Inferior parietal cortex (tissue), 1 donor: ENCODE data around the gene ZSWIM3.
A peak's percentile ranks its signal among the peaks of the same experiment; 100 is the strongest.

ENCODE experiments used
- DNase-seq: peaks from one replicate; pipeline ENCODE4 v3.0.0-alpha.2; 2016; ENCODE audit errors: extremely low spot score

ZSWIM3 gene

GRCh38 chr20:45909336-45909808 is 52.0 kb downstream of the ZSWIM3 start:
- no peak for DNase-seq

DNA sequence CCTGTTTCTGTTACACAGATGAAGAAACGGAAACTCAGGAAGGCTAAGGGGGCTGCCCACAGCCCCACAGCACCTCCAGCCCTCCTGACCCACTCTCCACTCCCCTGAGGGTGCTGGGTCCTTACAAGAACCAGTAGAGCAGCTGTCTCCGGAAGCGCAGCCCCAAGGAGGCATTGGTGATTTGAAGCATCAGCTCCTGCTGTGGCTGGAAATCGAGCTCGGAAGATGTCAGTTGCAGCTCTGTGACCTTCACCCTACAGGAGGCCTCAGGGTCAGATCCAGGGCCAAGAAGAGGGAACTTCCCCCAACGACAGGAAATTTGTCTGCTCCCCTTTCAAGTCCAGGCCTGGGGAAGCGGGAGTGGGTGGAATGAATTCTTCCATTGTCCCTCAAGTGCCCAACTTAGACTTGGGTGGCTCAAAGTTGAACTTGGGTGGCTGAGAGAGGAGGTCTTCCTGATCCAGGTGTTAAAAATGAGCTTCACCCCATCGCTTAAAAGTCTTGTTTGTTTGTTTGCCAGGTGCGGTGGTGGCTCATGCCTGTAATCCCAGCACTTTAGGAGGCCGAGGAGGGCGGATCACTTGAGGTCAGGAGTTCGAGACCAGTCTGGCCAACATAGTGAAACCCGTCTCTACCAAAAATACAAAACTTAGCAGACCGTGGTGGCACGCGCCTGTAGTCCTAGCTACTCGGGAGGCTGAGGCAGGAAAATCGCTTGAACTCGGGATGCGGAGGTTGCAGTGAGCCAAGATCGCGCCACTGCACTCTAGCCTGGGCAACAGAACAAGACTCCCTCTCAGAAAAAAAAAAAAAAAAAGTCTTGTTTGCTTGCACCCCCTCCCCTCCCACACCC is 52.6 kb downstream of the ZSWIM3 start:
- DNase-seq: no peak

DNA sequence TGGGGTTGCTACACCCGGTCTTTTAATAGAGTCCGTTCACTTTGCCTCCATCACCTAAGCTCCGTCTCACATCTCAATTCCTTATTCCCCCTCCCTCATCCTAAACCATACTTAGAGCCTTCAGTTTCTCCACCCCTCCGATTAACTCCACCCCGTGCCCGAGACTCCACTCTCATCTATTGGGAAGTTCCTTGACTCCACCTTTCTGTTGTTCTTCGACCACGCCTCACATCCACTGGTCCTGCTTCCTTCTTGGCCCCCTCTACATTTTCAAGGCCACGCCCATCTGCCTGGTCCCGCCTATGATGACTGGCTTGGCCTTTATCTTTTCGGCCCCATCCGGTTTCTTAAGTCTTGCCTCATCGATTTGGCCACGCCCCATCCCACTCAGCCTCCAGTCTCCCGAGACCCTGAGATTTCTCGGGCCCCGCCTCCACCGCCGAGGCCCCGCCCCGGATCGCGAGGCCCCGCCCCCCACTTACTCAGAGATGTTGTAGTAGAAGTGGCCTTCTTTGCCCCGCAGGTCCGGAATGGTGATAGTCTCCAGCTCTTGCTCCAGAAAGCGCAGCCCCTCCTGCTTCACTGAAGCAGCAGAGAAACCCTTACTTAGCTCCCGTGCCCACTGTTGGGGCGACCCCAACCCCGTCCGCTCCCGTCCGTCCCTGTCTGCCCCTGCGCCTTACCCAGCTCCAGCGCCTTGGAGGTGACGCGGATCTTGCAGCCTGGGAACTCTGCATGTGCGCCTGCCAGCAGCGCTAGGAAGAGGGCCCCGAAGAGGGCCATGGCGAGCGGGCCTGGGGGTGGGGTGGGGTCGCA is 53.5 kb downstream of the ZSWIM3 start:
- DNase-seq: peak; percentile 85

DNA sequence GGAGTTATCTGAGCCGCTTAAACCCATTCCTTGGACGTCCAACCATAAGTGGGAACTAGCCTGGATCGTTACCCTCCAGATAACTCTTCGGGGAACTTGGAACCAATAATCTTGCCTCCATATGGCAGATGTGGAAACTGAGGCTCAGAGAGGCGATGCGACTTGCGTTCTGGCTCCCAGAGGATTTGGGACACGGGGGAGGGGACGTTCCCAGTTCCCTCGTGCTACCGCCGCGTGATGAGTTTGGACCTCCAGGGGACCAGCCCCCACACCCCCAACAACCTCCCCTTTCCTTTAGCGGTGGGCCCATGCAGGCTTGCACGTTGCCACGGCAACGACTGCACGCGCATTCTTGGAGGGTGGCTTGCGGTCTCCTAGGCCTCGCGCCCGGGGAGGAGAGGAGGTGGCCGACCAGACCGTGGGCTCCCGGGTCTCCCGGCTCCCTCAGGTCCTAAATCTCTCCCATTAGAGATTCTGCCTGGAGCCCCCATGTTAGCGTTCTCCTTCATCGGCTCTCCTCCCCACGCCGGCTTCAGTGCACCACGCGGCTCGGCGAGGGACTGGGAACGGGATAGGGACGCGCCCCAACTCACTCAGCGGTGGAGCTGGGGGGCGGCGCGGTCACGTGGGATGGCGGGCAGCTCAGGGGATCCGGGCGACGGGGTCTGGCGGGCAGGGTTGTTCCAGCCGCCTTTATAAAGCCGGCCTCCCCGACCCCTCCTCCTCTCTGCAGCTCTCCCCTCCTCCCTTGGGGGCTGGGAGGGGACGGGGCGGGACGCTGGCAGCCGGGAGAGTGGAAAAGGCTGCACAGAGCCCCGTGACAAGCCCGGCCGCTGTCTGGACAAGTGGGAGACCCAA is 54.3 kb downstream of the ZSWIM3 start, which contains the start of gene PLTP:
Gene PLTP (minus strand): TSS at position 670 of the 858 bp plus-strand sequence. CDS start 703 bp downstream, outside the sequence.
- no peak for DNase-seq

DNA sequence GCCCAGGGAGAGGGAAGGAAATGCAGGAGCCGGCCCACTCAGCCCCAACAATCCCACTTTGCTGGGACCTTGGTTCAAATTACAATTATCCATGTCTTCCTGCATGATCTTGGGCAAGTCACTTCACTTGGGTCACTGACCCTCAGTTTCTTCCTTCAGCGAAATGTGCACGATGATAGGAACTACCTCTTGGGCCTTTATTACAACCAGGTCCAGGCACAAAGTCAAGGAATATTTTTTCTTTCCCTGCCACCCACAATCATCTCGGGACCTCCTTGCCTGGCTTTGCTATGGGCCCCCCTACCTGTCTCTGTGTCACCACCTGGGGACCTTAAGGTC is 54.9 kb downstream of the ZSWIM3 start:
- no peak for DNase-seq

DNA sequence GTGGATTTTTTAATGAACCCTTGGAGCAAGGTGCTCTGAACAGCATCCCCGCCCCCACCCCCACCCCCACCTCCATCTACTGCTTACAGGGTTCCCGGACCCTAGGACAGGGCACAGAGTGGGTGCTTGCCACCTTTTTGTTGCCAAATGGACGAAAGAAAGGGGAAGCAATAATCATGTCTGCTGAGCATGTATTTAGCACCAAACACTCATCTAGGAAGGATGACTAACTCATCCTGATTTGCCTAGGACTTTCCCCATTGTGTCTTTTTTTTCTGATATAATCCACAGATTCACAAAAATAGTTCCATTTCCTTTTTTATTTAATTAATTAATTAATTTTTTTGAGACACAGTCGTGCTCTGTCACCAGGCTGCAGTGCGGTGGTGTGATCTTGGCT is 55.7 kb downstream of the ZSWIM3 start:
- no peak for DNase-seq

GRCh38 chr20:45917790-45918141 is 60.4 kb downstream of the ZSWIM3 start:
- DNase-seq: peak; percentile 51

DNA sequence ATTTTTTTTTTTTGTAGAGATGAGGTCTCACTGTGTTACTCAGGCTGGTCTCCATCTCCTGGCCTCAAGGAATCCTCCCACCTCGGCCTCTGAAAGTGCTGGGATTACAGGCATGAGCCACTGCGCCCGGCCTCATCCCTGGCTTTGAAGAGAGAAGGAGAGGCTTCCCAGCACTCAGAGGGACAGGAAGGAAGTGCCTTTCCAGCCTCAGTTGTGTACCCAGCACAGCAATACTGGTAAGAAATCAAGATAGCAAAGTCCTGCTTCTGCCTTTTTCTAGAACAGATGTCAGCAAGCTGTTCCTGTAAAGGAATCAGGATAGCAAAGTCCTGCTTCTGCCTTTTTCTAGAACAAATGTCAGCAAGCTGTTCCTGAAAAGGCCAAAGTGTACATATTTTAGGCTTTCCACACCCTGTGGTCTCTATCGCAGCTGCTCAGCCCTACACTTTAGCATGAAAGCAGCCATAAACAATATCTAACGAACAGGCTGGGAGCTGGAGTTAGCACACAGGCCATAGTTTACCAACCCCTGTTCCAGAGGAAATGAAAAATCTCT is 60.8 kb downstream of the ZSWIM3 start:
- no peak for DNase-seq

DNA sequence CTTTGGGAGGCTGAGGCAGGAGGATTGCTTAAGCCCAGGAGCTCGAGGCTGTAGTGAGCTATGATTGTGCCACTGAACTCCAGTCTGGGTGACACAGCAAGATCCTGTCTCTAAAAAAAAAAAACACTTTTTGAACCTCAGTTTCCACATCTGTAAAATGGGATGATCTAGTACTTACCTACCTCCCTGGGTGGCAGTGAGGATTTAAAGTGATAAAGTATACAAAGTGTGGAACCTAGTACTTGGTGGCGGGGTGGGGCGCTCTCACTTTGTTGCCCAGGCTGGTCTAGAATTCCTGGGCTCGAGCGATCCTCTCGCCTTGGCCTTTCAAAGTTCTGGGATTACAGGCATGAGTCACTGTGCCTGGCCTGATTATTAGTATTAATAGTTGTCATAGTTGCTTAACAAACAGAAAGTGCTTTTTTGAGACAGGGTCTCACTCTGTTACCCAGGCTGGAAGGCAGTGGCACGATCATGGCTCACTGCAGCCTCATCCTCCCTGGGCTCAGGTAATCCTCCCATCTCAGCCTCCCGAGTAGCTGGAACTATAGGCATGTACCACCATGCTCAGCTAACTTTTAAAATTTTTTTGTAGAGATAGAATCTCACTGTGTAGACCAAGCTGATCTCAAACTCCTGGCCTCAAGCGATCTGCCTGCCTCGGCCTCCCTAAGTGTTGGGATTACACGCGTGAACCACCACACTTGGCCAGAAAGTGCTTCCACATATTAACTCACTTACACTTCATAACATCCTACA is 61.5 kb downstream of the ZSWIM3 start:
- no peak for DNase-seq

- DNase-seq: no peak
Observed at GRCh38 chr20:45919542-45920399, 62.4 kb downstream of the ZSWIM3 start.

DNA sequence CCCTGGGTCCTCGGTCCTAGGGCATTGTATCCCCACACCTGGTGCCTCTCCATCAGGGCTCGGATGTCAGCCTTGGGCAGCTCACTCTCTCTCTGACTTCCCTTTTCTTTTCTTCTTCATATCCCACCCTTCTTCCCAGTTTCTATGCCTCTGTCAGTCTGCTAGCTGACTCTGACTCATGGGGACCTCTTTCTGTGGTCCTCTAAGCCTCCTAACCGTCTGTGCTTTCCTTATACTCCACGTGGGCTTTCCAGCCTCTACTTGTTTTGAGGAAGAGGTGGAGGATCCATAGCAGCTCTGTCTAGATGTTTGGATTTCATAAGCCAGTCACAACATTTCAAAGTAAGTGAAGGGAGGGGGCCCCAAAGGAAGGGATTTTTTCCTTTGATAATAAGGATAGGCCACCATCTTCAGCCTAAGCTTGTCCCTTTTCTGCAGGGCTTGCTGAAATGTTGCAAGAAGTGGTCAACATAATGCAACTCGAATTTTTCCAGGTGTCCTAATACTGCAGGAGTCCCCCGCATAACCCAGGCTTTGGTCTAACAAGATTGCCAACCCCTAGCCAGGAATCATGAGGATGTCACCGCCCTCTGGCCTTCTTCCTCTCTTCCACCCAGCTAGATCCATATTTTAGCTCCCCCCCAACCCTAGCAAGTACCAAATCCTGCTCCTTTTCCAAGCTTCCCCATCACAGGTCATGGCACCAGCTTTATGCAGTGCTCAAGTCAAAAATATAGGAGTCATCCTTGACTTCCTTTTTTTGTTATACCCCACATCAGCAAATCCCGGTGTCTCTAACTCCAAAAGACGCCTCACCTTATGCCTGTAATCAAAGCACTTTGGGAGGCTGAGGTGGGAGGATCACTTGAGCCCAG is 63.3 kb downstream of the ZSWIM3 start:
- DNase-seq: no peak

DNA sequence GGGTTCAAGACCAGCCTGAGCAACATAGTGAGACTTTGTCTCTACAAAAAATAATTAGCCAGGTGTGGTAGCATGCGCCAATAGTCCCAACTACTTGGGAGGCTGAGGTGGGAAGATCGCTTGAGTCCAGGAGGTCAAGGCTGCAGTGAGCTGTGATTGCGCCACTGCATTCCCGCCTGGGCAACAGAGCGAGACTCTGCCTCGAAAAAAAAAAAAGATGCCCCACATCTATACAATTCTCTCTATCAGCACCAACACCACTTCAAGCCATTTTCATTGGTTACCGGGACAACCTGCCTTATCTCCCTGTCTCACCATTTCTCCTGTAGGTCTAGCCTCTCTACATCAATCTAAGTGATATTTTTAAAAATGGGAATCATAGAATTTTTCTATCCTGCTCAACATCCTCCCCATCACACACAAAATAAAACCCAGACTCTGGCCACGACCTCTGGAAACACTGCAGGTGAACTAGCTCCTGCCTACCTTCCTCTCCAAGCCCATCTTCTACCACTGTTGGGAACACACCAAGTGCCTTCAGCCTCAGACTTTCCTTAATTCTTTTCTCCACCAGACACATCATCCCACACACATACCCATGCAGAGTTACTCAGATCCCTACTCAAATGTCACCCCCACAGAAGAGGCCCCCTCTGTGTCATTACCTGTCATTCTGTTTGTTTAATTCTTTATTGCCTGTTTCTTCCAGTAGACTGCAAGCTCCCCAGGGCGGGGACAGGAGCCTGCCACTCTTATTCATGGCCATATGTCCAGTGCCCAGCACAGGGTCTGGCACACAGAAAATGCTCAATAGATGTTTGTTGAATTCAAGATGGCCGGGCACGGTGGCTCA is 64.1 kb downstream of the ZSWIM3 start:
- no peak for DNase-seq

- DNase-seq: peak; percentile 39
Observed at GRCh38 chr20:45924391-45925261, 67.2 kb downstream of the ZSWIM3 start.

DNA sequence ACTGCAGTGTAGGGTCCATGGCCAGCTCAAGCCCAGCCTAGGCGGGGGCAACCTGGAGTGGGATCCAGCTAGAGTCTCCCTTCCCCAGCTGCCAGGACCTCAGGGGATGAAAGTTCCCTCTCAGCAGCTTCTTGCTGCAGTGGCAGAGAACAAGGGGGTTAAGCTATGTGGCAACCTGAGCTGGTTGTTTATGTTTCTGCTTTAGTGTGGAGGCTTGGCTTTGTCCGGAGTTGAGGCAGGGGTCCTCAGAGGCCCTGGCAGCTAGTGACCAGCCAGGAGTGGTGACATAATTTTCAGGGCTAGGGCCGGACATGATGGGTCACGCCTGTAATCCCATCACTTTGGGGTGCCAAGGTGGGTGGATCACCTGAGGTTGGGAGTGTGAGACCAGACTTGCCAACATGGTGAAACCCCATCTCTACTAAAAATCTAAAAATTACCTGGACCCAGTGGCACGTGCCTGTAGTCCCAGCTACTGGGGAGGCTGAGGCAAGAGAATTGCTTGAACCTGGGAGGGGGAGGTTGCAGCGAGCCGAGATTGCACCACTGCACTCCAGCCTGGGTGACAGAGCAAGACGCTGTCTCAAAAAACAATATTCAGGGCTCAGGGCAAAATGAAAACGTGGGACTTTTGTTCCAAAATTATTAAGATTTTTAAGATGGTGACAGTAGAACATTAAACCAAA is 68.5 kb downstream of the ZSWIM3 start:
- no peak for DNase-seq

DNA sequence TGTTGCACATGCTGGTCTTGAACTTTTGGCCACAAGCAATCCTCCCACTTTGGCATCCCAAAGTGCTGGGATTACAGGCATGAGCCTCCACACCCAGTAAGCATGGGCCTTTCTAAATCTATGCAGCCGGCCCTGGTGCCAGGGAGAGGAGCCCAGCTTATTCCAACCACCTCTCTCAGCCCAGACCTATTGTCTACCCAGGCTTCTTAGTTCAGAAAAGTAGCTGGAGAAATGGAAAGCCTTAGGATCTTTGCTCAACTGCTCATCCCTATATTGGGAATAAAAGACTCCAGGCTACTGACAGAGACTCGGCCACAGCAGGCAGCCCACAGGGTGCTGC is 69.3 kb downstream of the ZSWIM3 start:
- no peak for DNase-seq

GRCh38 chr20:45927071-45927878 is 69.9 kb downstream of the ZSWIM3 start:
- no peak for DNase-seq
